Measurements from ENCODE around the gene SAP25.
"Not testable (repeated sequence)": the region's sequence is repeated elsewhere in the genome, so short reads cannot be mapped to it uniquely, and the experiment has no call there.

Gene SAP25

DNA sequence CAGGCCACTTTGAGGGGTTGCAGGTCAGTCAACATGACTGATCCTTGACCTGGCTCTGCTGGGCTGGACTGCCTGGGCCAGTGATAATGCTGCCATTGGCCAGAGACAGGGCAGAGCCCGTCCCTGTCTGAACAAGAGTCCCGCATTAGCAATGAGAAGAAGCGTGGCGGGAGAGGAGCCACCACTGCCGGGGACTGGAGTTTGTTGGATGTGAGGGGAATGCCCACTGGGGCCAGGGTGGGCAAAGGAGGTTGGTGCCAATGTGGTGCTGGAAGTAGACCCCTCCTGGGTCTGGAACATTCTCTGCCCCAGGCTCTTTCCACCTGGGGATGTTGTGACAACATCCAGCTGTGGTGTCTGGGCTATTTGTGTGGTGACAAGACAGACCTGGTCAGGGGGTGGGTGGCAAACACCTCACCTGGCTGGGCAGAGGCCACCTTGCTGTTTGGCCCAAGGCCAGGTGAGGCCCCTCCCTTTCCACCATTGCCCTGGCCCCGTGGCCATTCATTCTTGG, 7.6 kb downstream of the SAP25 start:
- Histone ChIP-seq H3F3A (ENCODE audit: control insufficient read depth, insufficient read depth) (no peaks in the 10 kb centered on the region), H3K4me1 (ENCODE audit: control insufficient read depth, low read length) (peaks cover 33% of the 10 kb centered on the region), H3K9me2 (replicated peaks; ENCODE audit: control insufficient read depth, low read length) (no peaks in the 10 kb centered on the region), H3K27me3 (ENCODE audit: control insufficient read depth, low read length) (peaks cover 11% of the 10 kb centered on the region), H3K27ac (ENCODE audit: low read depth, low read length) (no peak overlapping the region), H3K4me3 (ENCODE audit: low read length) (no peak overlapping the region), H3K4me2 (ENCODE audit: low read length) (no peak overlapping the region), H4K20me1 (ENCODE audit: control insufficient read depth, insufficient read depth, low read depth, low read length) (peaks cover 5% of the 10 kb centered on the region; the same call in 1 of the 2 replicates), H3K79me2 (ENCODE audit: control insufficient read depth, low read length) (no peaks in the 10 kb centered on the region), H3K36me3 (ENCODE audit: control insufficient read depth, low read length) (no peaks in the 10 kb centered on the region), H3K9me3 (ENCODE audit: control insufficient read depth, insufficient read depth, low read length) (no peaks in the 10 kb centered on the region)
- TF ChIP-seq CTCF (IDR thresholded peaks at IDR 0.05; ENCODE audit: low read depth, low read length, poor library complexity, severe bottlenecking) (no peak), EZH2phosphoT487 (IDR thresholded peaks at IDR 0.05; ENCODE audit: borderline replicate concordance, low read length) (no peak)

- no peak overlapping the region for H3K27ac ChIP-seq (ENCODE audit: low read depth, low read length)
- no peaks in the 10 kb centered on the region for H3K9me2 ChIP-seq (replicated peaks; ENCODE audit: control insufficient read depth, low read length)
- peaks cover 8% of the 10 kb centered on the region for H3K27me3 ChIP-seq (ENCODE audit: control insufficient read depth, low read length)
- peaks cover 5% of the 10 kb centered on the region; the same call in 1 of the 2 replicates for H4K20me1 ChIP-seq (ENCODE audit: control insufficient read depth, insufficient read depth, low read depth, low read length)
- no peak overlapping the region for H3K4me3 ChIP-seq (ENCODE audit: low read length)
- H3F3A ChIP-seq (ENCODE audit: control insufficient read depth, insufficient read depth): no peaks in the 10 kb centered on the region
- H3K36me3 ChIP-seq (ENCODE audit: control insufficient read depth, low read length): no peaks in the 10 kb centered on the region
- no peak overlapping the region for H3K4me2 ChIP-seq (ENCODE audit: low read length)
- no peaks in the 10 kb centered on the region for H3K9me3 ChIP-seq (ENCODE audit: control insufficient read depth, insufficient read depth, low read length)
- H3K4me1 ChIP-seq (ENCODE audit: control insufficient read depth, low read length): peaks cover 29% of the 10 kb centered on the region
- TF ChIP-seq EZH2phosphoT487 (IDR thresholded peaks at IDR 0.05; ENCODE audit: borderline replicate concordance, low read length) (no peak), CTCF (IDR thresholded peaks at IDR 0.05; ENCODE audit: low read depth, low read length, poor library complexity, severe bottlenecking) (no peak)
- H3K79me2 ChIP-seq (ENCODE audit: control insufficient read depth, low read length): no peaks in the 10 kb centered on the region
These were observed 8.5 kb downstream of the SAP25 start for GRCh38 chr7:100565133-100565571.

DNA sequence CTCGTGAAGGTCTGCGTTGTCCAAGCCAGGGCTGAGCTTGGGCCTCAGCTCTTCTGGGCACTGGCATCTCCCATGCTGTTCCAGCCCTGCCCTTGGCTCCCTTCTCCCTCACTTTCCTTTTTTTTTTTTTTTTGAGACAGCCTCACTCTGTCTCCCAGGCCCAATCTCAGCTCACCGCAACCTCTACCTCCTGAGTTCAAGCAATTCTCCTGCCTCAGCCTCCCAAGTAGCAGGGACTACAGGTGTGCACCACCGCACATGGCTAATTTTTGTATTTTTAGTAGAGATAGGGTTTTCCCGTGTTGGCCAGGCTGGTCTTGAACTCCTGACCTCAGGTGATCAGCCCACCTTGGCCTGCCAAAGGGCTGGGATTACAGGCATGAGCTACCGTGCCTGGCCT, 9.3 kb downstream of the SAP25 start:
- not testable (repeated sequence) for H3K79me2 ChIP-seq (ENCODE audit: control insufficient read depth, low read length); H3K9me2 ChIP-seq (replicated peaks; ENCODE audit: control insufficient read depth, low read length); H4K20me1 ChIP-seq (ENCODE audit: control insufficient read depth, insufficient read depth, low read depth, low read length); H3K4me3 ChIP-seq (ENCODE audit: low read length); H3K9me3 ChIP-seq (ENCODE audit: control insufficient read depth, insufficient read depth, low read length); H3K27ac ChIP-seq (ENCODE audit: low read depth, low read length); H3K27me3 ChIP-seq (ENCODE audit: control insufficient read depth, low read length); H3F3A ChIP-seq (ENCODE audit: control insufficient read depth, insufficient read depth); H3K36me3 ChIP-seq (ENCODE audit: control insufficient read depth, low read length); H3K4me2 ChIP-seq (ENCODE audit: low read length)
- H3K4me1 ChIP-seq (ENCODE audit: control insufficient read depth, low read length): peaks cover 25% of the 10 kb centered on the region

DNA sequence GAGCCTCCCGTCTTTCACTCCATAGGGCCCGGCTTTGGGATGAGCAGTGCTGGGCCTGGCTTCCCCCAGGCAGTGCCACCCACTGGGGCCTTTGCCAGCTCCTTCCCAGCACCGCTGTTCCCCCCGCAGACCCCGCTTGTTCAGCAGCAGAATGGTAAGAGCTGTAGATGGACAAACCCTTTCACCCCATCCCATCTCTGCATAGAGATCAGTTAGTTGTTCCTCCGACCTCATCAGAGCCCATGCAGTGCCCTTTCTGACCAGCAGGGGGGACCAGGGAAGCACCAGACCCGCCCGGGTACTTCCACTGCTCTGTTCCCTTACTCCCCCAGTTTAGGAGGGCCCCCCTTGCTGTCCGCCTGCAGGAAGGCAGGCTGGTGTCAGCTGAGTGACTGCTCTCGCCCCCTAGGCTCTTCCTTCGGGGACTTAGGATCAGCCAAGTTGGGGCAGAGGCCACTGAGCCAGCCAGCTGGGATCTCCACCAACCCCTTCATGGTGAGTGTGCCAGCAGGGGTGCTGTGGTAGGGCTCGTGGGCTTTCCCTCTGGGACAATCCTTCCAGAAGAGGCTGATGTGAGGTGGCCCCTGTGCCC, 9.8 kb downstream of the SAP25 start:
- H3F3A ChIP-seq (ENCODE audit: control insufficient read depth, insufficient read depth): peaks cover 4% of the 10 kb centered on the region; the same call in 1 of the 2 replicates

More for the DNA sequence above, 9.8 kb downstream of the SAP25 start:
- Histone ChIP-seq H3K27me3 (ENCODE audit: control insufficient read depth, low read length) (no peaks in the 10 kb centered on the region), H3K4me2 (ENCODE audit: low read length) (no peak overlapping the region), H3K9me2 (replicated peaks; ENCODE audit: control insufficient read depth, low read length) (no peaks in the 10 kb centered on the region), H3K4me1 (ENCODE audit: control insufficient read depth, low read length) (peaks cover 24% of the 10 kb centered on the region), H3K36me3 (ENCODE audit: control insufficient read depth, low read length) (no peaks in the 10 kb centered on the region), H4K20me1 (ENCODE audit: control insufficient read depth, insufficient read depth, low read depth, low read length) (no peaks in the 10 kb centered on the region), H3K79me2 (ENCODE audit: control insufficient read depth, low read length) (no peaks in the 10 kb centered on the region), H3K9me3 (ENCODE audit: control insufficient read depth, insufficient read depth, low read length) (no peaks in the 10 kb centered on the region), H3K27ac (ENCODE audit: low read depth, low read length) (no peak overlapping the region), H3K4me3 (ENCODE audit: low read length) (no peak overlapping the region)
- TF ChIP-seq EZH2phosphoT487 (IDR thresholded peaks at IDR 0.05; ENCODE audit: borderline replicate concordance, low read length) (no peak), CTCF (IDR thresholded peaks at IDR 0.05; ENCODE audit: low read depth, low read length, poor library complexity, severe bottlenecking) (peak; percentile 99)

Data from DOHH2 (cell line).